ENCODE measurements around the gene CDC42EP4.
"Not testable (repeated sequence)": the region's sequence is repeated elsewhere in the genome, so short reads cannot be mapped to it uniquely, and the experiment has no call there.

Gene CDC42EP4

DNA sequence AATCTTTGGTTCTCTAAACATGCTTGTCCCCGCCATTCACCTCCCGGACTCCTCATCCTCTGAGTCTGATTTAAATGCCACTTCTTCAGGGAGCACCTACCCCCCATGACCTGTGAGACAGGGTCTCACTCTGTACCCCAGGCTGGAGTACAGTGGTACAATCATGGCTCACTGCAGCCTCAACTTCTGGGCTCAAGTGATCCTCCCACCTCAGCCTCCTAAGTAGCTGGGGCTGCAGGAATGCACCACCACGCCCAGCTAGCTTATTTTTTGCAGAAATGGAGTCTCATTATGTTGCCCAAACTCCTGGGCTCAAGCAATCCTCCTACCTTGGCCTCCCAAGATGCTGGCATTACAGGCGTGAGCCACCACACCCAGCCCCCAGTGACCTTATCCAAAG, 37.3 kb downstream of the CDC42EP4 start:
- DNase-seq: no peak

- DNase-seq: no peak
Observed at GRCh38 chr17:73272906-73273218, 38.9 kb downstream of the CDC42EP4 start.

DNA sequence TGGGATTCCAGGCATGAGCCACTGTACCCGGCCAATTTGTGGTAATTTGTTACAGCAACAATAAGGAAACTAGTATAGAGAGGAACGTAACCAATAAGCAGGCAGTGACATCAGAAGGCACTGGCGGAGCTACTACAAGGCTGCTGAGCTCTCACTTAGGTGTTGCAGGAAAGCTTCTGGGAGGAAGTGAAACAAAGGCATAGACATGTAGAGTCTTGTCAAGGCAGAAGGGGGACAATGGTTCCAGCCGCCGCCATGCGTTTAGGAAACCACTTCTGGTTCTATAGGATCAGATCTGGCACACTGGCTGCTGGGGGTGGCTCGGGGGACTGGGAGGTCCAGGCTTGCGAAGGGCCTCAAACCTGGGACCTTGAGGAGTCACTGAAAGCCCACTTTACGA, 40.7 kb downstream of the CDC42EP4 start:
- peak in 1 of 2 donors; percentile 16 for DNase-seq

GRCh38 chr17:73269791-73270190, 42.0 kb downstream of the CDC42EP4 start:
- DNase-seq: no peak

DNA sequence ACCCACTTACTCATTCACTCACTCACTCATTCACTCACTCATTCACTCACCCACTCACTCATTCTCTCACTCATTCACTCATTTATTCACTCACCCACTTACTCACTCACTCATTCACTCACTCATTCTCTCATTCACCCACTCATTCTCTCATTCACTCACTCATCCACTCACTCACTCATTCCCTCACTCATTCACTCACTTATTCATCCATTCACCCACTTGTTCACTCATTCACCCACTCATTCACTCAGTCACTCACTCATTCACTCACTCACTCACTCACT, 42.5 kb downstream of the CDC42EP4 start:
- no peak for DNase-seq

- no peak for DNase-seq
Observed at GRCh38 chr17:73268582-73269328, 43.0 kb downstream of the CDC42EP4 start.

GRCh38 chr17:73267648-73268537, 43.9 kb downstream of the CDC42EP4 start:
- no peak for DNase-seq

DNA sequence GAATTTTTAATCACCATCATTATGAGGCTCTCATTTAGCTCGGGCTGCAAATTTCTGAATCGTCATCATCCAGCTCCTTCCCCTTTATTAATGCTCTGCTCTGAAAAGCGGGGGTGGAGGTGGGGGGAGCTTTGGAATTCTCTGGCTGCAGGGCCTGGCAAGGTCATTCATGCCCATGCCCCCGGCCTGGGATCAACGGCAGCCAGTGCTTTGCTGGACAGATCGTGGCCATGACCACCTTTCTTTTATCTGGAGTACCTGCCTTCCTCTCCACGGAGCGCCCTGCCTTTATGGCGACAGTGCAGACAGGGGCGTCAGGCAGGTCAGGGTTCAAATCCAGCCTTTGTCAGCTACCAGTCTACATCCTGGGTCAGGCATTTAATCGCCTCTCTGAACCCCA, 45.0 kb downstream of the CDC42EP4 start:
- no peak for DNase-seq

GRCh38 chr17:73265646-73266640, 45.9 kb downstream of the CDC42EP4 start:
- DNase-seq: no peak

DNA sequence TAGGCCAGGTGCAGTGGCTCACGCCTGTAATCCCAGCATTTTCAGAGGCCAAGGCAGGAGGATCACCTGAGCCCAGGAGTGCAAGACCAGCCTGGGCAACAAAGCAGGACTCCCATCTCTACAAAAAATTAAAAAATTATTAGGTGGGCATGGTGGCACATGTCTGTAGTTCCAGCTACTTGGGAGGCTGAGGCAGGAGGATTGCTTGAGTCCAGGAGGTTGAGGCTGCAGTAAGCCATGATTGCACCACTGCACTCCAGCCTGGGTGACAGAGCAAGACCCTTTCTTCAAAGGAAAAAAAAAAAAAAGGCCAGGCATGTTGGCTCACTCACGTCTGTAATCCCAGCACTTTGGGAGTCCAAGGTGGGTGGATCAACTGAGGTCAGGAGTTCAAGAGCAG, 47.4 kb downstream of the CDC42EP4 start:
- not testable (repeated sequence) for DNase-seq

GRCh38 chr17:73262676-73263642, 48.8 kb downstream of the CDC42EP4 start:
- DNase-seq: no peak

DNA sequence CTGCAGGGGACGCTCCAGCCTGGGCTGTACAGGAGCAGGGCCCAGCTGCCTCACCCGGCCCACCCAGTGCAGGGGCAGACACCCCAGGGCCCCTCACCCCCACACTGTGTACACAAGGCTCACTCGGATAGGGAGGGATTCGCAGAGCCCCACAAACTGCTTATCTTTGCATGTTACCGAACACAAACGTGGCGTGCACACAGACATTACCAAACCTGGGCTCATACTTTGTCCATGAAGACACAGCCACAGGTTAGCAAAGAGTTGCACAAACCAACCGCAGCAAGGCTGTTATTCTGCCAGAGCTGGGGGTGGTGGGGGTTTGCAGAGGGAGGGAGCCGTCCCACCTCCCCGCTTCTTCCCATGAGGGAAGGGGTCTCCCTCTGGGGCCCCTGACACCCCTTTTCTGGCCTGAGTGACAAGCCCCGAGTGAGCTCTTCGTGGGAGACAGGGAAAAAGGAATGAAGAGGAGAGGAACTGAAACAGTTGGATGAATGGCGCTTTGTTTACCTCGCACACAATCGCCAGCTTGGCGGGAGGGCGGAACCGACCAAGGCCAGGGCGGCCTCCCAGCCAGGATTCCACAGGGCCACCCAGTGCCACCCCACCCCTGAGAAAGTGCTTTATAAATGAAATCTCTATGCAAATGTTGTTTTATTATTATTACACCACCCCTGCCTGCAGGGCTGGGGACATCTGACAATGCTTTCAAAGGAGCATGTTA, 49.7 kb downstream of the CDC42EP4 start:
- DNase-seq: no peak

DNA sequence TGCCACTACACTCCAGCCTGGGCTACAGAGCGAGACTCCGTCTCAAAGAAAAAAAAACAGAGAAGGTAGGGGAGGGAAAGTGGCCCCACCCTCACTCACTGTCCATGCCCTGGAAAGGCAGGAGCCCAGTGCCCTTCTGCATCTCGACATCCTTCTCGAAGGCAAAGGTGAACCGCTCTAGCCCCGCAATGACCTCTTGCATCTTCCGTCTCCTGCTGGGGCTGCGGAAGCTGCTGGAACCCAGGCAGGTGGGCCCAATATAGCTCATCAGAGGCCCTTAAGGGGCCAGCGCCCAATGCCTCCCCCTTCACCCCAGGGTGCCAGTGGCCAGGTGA, 50.2 kb downstream of the CDC42EP4 start, which contains the start of gene CPSF4L:
TSS of gene CPSF4L (minus strand) at position 264 of the 335 bp plus-strand sequence. CDS start at position 202, 62 bp downstream.
- no peak for DNase-seq

DNA sequence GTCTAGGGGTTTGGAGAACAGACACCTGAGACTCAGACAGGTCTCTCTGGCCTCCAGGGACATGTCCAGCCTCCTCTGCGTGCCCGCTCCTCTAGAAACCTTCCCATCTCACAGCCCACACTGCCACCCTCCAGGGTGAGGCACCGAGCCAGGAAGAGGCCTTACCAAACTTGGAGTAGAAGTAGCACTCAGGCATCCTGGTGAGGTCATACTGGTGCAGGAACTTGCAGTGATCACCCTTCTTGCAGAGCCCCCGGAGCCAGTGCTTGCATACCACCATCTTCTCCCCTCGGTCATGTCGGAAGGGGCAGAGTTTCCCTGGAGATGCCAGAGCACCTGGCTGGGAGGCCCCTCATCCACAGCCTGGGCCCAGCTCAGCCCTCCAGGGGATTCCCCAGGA, 54.3 kb downstream of the CDC42EP4 start:
- no peak for DNase-seq

DNA sequence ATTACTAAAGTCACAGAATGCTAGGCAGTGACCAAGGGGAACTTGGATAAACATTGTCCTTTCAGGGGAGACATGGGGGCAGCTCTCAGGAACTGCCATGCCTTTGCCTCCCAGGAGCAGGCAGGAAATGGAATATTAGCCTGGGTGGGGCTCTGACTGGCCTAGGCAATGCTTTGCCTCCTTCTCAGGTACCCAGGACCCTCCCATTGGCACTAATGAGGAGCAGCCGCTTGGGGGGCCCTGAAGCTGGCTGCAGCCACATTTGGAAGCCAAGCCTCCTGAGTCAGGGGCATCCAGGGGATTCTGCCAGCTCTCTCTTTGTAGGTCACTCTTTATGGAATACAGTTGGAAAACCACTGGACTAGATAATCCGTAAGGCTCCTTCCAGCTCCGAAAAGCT, 55.6 kb downstream of the CDC42EP4 start:
- DNase-seq: no peak

DNA sequence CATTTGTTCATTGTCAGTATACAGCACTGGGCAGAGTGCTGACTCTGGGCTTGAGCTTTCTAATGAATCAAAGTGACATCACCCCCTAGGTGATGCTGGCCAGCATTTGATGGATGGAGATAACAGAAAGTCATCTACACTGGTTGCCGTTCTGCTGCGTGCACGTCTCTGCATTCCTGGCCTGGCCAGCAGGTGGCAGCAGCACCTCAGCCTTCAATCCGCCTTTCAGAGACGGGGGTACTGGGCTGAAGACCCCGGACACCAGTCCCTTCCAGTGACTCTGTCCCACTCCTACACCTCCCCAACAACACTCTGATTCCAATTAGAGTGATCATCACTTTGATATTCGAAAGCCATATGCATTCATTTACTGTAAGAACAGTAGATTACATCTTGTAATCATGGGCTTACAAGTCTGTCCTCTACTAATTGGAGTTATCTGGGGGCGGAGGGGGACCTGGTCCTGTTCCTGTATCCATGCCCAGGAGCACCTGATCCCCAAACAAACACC, 56.1 kb downstream of the CDC42EP4 start:
- peak in 1 of 2 donors; percentile 63 for DNase-seq

- DNase-seq: no peak
Observed at GRCh38 chr17:73251871-73252270, 59.9 kb downstream of the CDC42EP4 start.

- DNase-seq: no peak
Observed at GRCh38 chr17:73250851-73251640, 60.8 kb downstream of the CDC42EP4 start.

- no peak for DNase-seq
Observed at GRCh38 chr17:73249700-73250099, 62.1 kb downstream of the CDC42EP4 start.

GRCh38 chr17:73248532-73248931, 63.3 kb downstream of the CDC42EP4 start:
- DNase-seq: no peak
